Measurements from ENCODE around the gene NRL.

NRL gene

GRCh38 chr14:24058260-24058950 is 56.3 kb downstream of the NRL start:
- TF ChIP-seq, protein P1, sequence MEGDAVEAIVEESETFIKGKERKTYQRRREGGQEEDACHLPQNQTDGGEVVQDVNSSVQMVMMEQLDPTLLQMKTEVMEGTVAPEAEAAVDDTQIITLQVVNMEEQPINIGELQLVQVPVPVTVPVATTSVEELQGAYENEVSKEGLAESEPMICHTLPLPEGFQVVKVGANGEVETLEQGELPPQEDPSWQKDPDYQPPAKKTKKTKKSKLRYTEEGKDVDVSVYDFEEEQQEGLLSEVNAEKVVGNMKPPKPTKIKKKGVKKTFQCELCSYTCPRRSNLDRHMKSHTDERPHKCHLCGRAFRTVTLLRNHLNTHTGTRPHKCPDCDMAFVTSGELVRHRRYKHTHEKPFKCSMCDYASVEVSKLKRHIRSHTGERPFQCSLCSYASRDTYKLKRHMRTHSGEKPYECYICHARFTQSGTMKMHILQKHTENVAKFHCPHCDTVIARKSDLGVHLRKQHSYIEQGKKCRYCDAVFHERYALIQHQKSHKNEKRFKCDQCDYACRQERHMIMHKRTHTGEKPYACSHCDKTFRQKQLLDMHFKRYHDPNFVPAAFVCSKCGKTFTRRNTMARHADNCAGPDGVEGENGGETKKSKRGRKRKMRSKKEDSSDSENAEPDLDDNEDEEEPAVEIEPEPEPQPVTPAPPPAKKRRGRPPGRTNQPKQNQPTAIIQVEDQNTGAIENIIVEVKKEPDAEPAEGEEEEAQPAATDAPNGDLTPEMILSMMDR (IDR thresholded peaks at IDR 0.05; ENCODE audit: borderline replicate concordance, control extremely low read depth, extremely low read depth, insufficient read depth, missing control alignments), result peak; percentile 62
- in situ Hi-C loops (cut with MboI; ENCODE audit: low sequenced_read_pairs, unreplicated experiment), result no loop called here
- DNase-seq (ENCODE audit: low spot score), result peak; percentile 84

GRCh38 chr14:24057867-24058259 is 56.9 kb downstream of the NRL start:
- no peak for DNase-seq (ENCODE audit: low spot score)
- in situ Hi-C loops (cut with MboI; ENCODE audit: low sequenced_read_pairs, unreplicated experiment), result no loop called here
- TF ChIP-seq, protein P1 (IDR thresholded peaks at IDR 0.05; ENCODE audit: borderline replicate concordance, control extremely low read depth, extremely low read depth, insufficient read depth, missing control alignments), result no peak

- TF ChIP-seq, protein P1 (IDR thresholded peaks at IDR 0.05; ENCODE audit: borderline replicate concordance, control extremely low read depth, extremely low read depth, insufficient read depth, missing control alignments), result no peak
- in situ Hi-C loops (cut with MboI; ENCODE audit: low sequenced_read_pairs, unreplicated experiment), result no loop called here
- DNase-seq (ENCODE audit: low spot score), result no peak
Measured at GRCh38 chr14:24057271-24057670, 57.5 kb downstream of the NRL start.

DNA sequence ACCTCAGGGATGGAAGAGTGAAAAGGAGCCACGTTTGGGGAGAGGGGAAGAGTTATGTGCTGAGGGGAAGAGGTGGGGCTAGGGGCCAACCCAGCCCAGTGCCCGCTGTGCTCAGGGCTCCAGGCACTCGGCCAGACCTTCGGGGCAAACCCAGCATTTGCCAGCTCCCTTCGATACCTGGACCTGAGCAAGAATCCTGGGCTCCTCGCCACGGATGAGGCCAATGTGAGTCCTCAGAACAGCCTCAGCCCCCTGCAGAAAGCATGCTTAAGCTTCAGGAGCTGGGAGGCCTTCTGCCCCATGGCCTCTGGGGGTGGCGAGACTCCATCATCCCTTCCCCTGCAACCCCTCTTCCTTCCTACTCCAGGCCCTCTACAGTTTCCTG is 58.0 kb downstream of the NRL start:
- in situ Hi-C loops (cut with MboI; ENCODE audit: low sequenced_read_pairs, unreplicated experiment), result no loop called here
- TF ChIP-seq, protein P1 (IDR thresholded peaks at IDR 0.05; ENCODE audit: borderline replicate concordance, control extremely low read depth, extremely low read depth, insufficient read depth, missing control alignments), result no peak
- no peak for DNase-seq (ENCODE audit: low spot score)

GRCh38 chr14:24055971-24056799 is 58.6 kb downstream of the NRL start:
- DNase-seq (ENCODE audit: low spot score), result no peak
- TF ChIP-seq, protein P1 (IDR thresholded peaks at IDR 0.05; ENCODE audit: borderline replicate concordance, control extremely low read depth, extremely low read depth, insufficient read depth, missing control alignments), result no peak
- in situ Hi-C loops (cut with MboI; ENCODE audit: low sequenced_read_pairs, unreplicated experiment), result no loop called here

DNA sequence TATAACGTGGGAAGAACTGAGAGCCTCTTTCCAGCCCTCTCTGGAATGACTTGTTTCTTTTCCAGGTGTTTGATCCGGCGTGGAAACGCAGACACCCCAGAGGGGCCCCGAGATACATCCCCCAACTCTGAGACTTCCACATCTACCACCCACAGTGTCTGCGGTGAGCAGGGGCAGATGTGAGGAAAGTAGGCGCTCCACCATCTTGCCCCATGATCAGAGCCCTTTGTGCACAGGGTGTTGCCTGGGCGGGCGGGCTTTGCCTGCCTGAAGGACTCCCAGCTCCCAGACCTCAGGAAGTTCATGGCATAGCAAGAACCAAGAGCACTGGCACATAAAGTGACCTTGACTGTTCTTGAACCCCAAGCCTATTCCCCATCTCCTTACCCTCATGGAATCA is 60.1 kb downstream of the NRL start:
- DNase-seq (ENCODE audit: low spot score), result no peak
- in situ Hi-C loops (cut with MboI; ENCODE audit: low sequenced_read_pairs, unreplicated experiment), result no loop called here
- TF ChIP-seq, protein P1 (IDR thresholded peaks at IDR 0.05; ENCODE audit: borderline replicate concordance, control extremely low read depth, extremely low read depth, insufficient read depth, missing control alignments), result no peak

Data from GM13976 (cell line).